Measurements from ENCODE around the gene GPANK1. TPM values are rescaled to one million over a fixed set of nuclear protein-coding genes. Genes with fewer than 3 reads are reported as not detected.

The GPANK1 gene
- total RNA-seq, 1 experiment from 2014 or later = 29.1 TPM

DNA sequence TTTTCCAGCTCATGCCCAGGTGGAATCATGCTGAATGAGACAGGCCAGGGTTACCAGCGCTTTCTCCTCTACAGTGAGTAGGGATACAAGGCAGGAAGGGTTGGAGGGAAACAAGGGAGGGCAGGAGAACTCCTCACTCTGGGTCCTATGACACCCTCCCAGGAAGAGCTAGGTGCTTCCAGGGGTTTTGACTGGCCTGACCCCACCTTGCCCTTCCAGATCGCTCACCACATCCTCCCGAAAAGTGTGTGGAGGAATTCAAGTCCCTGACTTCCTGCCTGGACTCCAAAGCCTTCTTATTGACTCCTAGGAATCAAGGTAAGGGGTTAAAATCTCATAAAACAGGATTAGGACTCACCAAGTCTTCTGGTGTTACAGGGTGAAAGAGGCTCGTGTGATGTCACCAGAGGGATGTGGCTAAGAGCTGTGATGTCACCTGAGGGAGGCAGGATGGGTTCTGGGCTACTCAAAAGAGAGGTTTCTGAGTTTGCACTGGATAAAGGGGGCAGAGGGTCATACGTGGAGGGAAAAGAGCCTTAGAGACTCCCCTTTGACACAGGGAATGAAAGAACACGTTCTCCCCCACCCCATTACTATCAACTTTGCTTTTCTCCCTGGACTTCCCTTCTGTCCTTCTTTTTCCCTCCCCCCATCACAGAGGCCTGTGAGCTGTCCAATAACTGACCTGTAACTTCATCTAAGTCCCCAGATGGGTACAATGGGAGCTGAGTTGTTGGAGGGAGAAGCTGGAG lies 7.2 kb downstream of the GPANK1 start:
- CTCF ChIA-PET = interaction anchor here (1.2 to 2.1 kb wide), 2 partner anchors 32 to 111 kb away, joined by 3 to 6 read pairs; partner anchors contain the start of gene ATP6V1G2
- peaks cover 19% of the 10 kb centered on the region for H3K4me1 Mint-ChIP-seq
- ATAC-seq (no peak), DNase-seq (ENCODE audit: low spot score) (no peak)
- H3K36me3 Mint-ChIP-seq = peaks cover 10% of the 10 kb centered on the region
- no peaks in the 10 kb centered on the region for H3K27me3 Mint-ChIP-seq (ENCODE audit: low read depth)
- TF ChIP-seq ESRRA (CRISPR knock-in tag; IDR thresholded peaks at IDR 0.05; ENCODE audit: borderline replicate concordance) = no peak
- TF ChIP-seq TEAD1 (CRISPR knock-in tag; IDR thresholded peaks at IDR 0.05) = no peak
- no peak for TF ChIP-seq JAZF1 (CRISPR knock-in tag; IDR thresholded peaks at IDR 0.05)
- TF ChIP-seq ELF4 (CRISPR knock-in tag; IDR thresholded peaks at IDR 0.05; ENCODE audit: low read depth) = no peak
- TF ChIP-seq CREB1 (CRISPR knock-in tag; IDR thresholded peaks at IDR 0.05) = no peak
- no peak for TF ChIP-seq HMGA2 (CRISPR knock-in tag; IDR thresholded peaks at IDR 0.05)
- no peak for TF ChIP-seq CREM (CRISPR knock-in tag; IDR thresholded peaks at IDR 0.05)
- TF ChIP-seq SP1 (CRISPR knock-in tag; conservative IDR thresholded peaks at IDR 0.05) = no peak
- TF ChIP-seq ETV6 (CRISPR knock-in tag; IDR thresholded peaks at IDR 0.05) = no peak
- TF ChIP-seq SMAD3 (CRISPR knock-in tag; IDR thresholded peaks at IDR 0.05; ENCODE audit: borderline replicate concordance) = no peak
- TF ChIP-seq IRF1 (CRISPR knock-in tag; IDR thresholded peaks at IDR 0.05) = no peak
- POLR2A ChIA-PET = interaction anchor here (1.0 kb wide), 1 partner anchor 31 kb away, joined by 3 read pairs; no protein-coding TSS in a partner anchor
- no peak overlapping the region for H3K27ac Mint-ChIP-seq
- no peak overlapping the region for H3K4me3 Mint-ChIP-seq
- H3K9me3 Mint-ChIP-seq = no peaks in the 10 kb centered on the region

- TF ChIP-seq GABPB1 (CRISPR knock-in tag; IDR thresholded peaks at IDR 0.05) = peak; percentile 87
- TF ChIP-seq, protein P1, sequence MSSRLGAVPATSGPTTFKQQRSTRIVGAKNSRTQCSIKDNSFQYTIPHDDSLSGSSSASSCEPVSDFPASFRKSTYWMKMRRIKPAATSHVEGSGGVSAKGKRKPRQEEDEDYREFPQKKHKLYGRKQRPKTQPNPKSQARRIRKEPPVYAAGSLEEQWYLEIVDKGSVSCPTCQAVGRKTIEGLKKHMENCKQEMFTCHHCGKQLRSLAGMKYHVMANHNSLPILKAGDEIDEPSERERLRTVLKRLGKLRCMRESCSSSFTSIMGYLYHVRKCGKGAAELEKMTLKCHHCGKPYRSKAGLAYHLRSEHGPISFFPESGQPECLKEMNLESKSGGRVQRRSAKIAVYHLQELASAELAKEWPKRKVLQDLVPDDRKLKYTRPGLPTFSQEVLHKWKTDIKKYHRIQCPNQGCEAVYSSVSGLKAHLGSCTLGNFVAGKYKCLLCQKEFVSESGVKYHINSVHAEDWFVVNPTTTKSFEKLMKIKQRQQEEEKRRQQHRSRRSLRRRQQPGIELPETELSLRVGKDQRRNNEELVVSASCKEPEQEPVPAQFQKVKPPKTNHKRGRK (CRISPR knock-in tag; IDR thresholded peaks at IDR 0.05; ENCODE audit: borderline replicate concordance) = no peak
- H3K27me3 Mint-ChIP-seq (ENCODE audit: low read depth) = no peaks in the 10 kb centered on the region
- H3K36me3 Mint-ChIP-seq = peaks cover 8% of the 10 kb centered on the region
- peaks cover 29% of the 10 kb centered on the region for H3K4me1 Mint-ChIP-seq
- H3K9me3 Mint-ChIP-seq = no peaks in the 10 kb centered on the region
- peak within 1 kb of the TSS; percentile 47; the same call in 1 of the 2 replicates for H3K27ac Mint-ChIP-seq
- CTCF ChIA-PET = interaction anchor here (2.1 kb wide), 1 partner anchor 34 kb away, joined by 6 read pairs; no protein-coding TSS in a partner anchor
- POLR2A ChIA-PET = no interaction called here
- H3K4me3 Mint-ChIP-seq = no peak within 1 kb of the TSS
- DNase-seq (ENCODE audit: low spot score) = no peak
- no peak for ATAC-seq
Observed at GRCh38 chr6:31655349-31656237, 9.2 kb downstream of the GPANK1 start, which contains the start of gene APOM. TSS of gene APOM (plus strand) at chr6:31655894. CDS start at chr6:31655967, 73 bp downstream.

- DNase-seq (ENCODE audit: low spot score) (no peak), ATAC-seq (no peak)
- Mint-ChIP-seq H3K4me1 (peaks cover 28% of the 10 kb centered on the region), H3K9me3 (no peaks in the 10 kb centered on the region), H3K4me3 (no peak overlapping the region), H3K36me3 (peaks cover 11% of the 10 kb centered on the region), H3K27me3 (ENCODE audit: low read depth) (no peaks in the 10 kb centered on the region), H3K27ac (no peak overlapping the region)
- ChIA-PET CTCF (no interaction called here), POLR2A (interaction anchor here (1.0 kb wide), 1 partner anchor 10 kb away, joined by 9 read pairs; the partner anchor contains the start of gene GPANK1)
- TF ChIP-seq GRHL2 (CRISPR knock-in tag; IDR thresholded peaks at IDR 0.05; ENCODE audit: insufficient replicate concordance, severe bottlenecking) = no peak
- no peak for TF ChIP-seq ZNF416 (CRISPR knock-in tag; IDR thresholded peaks at IDR 0.05)
- no peak for TF ChIP-seq NR3C1 (CRISPR knock-in tag; conservative IDR thresholded peaks at IDR 0.05; ENCODE audit: low read depth)
- TF ChIP-seq ZNF423 (CRISPR knock-in tag; IDR thresholded peaks at IDR 0.05) = no peak
- TF ChIP-seq MAX (CRISPR knock-in tag; IDR thresholded peaks at IDR 0.05) = no peak
- TF ChIP-seq, protein P2, sequence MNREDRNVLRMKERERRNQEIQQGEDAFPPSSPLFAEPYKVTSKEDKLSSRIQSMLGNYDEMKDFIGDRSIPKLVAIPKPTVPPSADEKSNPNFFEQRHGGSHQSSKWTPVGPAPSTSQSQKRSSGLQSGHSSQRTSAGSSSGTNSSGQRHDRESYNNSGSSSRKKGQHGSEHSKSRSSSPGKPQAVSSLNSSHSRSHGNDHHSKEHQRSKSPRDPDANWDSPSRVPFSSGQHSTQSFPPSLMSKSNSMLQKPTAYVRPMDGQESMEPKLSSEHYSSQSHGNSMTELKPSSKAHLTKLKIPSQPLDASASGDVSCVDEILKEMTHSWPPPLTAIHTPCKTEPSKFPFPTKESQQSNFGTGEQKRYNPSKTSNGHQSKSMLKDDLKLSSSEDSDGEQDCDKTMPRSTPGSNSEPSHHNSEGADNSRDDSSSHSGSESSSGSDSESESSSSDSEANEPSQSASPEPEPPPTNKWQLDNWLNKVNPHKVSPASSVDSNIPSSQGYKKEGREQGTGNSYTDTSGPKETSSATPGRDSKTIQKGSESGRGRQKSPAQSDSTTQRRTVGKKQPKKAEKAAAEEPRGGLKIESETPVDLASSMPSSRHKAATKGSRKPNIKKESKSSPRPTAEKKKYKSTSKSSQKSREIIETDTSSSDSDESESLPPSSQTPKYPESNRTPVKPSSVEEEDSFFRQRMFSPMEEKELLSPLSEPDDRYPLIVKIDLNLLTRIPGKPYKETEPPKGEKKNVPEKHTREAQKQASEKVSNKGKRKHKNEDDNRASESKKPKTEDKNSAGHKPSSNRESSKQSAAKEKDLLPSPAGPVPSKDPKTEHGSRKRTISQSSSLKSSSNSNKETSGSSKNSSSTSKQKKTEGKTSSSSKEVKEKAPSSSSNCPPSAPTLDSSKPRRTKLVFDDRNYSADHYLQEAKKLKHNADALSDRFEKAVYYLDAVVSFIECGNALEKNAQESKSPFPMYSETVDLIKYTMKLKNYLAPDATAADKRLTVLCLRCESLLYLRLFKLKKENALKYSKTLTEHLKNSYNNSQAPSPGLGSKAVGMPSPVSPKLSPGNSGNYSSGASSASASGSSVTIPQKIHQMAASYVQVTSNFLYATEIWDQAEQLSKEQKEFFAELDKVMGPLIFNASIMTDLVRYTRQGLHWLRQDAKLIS (CRISPR knock-in tag; IDR thresholded peaks at IDR 0.05; ENCODE audit: borderline replicate concordance) = no peak
- no peak for TF ChIP-seq SOX15 (CRISPR knock-in tag; IDR thresholded peaks at IDR 0.05)
- TF ChIP-seq RELA (CRISPR knock-in tag; IDR thresholded peaks at IDR 0.05; ENCODE audit: borderline replicate concordance) = no peak
- TF ChIP-seq ZNF219 (CRISPR knock-in tag; IDR thresholded peaks at IDR 0.05; ENCODE audit: borderline replicate concordance) = no peak
- TF ChIP-seq ZNF317 (CRISPR knock-in tag; IDR thresholded peaks at IDR 0.05; ENCODE audit: borderline replicate concordance, low read depth) = no peak
Observed at GRCh38 chr6:31654574-31655348, 10.0 kb downstream of the GPANK1 start.

Data from WTC11 (cell line).